Effector memory CD8-positive, alpha-beta T cell (primary cell): ENCODE results near the gene NMT1.

Source experiments
- ATAC-seq: fragments of 150-1000 bp; cut with Tn5 transposase; replicated peaks from 2 replicates; pipeline ENCODE4 v1.10.0; 2021; ENCODE audit warnings: mild to moderate bottlenecking, moderate library complexity
- DNase-seq, 3 experiments: peaks; one replicate each; pipeline ENCODE4 v3.0.0; 2021
- H3K27ac Mint-ChIP-seq, 2 donors: one replicate each; pipeline ENCODE4 v1.8.0; 2022; ENCODE audit warnings: mild to moderate bottlenecking in 2 of 2, mixed read lengths in 2 of 2, moderate library complexity in 2 of 2
- H3K27me3 Mint-ChIP-seq, 2 donors: one replicate each; pipeline ENCODE4 v1.8.0; 2022; ENCODE audit warnings: mixed read lengths in 2 of 2
- H3K36me3 Mint-ChIP-seq: one replicate; pipeline ENCODE4 v1.8.0; 2022; ENCODE audit warnings: mild to moderate bottlenecking, moderate library complexity, mixed read lengths; ENCODE audit not compliant: insufficient read depth
- H3K4me1 Mint-ChIP-seq, 2 donors: one replicate each; pipeline ENCODE4 v1.8.0; 2022; ENCODE audit warnings: low read depth in 2 of 2, mixed read lengths in 2 of 2
- H3K4me3 Mint-ChIP-seq, 2 donors: one replicate each; pipeline ENCODE4 v1.8.0; 2022; ENCODE audit warnings: mild to moderate bottlenecking in 2 of 2, mixed read lengths in 2 of 2, moderate library complexity in 2 of 2
- H3K9me3 Mint-ChIP-seq, 2 donors: one replicate each; pipeline ENCODE4 v1.8.0; 2022; ENCODE audit warnings: mixed read lengths in 2 of 2

Gene NMT1

GRCh38 chr17:45137561-45138305 is 76.6 kb downstream of the NMT1 start:
- DNase-seq (no peak), ATAC-seq (no peak)
- Mint-ChIP-seq H3K36me3 (peaks cover 17% of the 10 kb centered on the region), H3K4me1 (peaks cover 17 to 29% of the 10 kb centered on the region in 2 donors), H3K4me3 (peak overlapping the region in 1 of 2 donors; percentile 22), H3K27me3 (no peaks in the 10 kb centered on the region), H3K27ac (no peak overlapping the region), H3K9me3 (no peaks in the 10 kb centered on the region)

- DNase-seq: no peak
- Mint-ChIP-seq H3K27ac (no peak overlapping the region), H3K36me3 (peaks cover 10% of the 10 kb centered on the region), H3K4me3 (no peak overlapping the region), H3K27me3 (no peaks in the 10 kb centered on the region), H3K9me3 (no peaks in the 10 kb centered on the region), H3K4me1 (peaks cover 20 to 25% of the 10 kb centered on the region in 2 donors)
- no peak for ATAC-seq
These were observed 77.9 kb downstream of the NMT1 start for GRCh38 chr17:45138911-45139532.

- Mint-ChIP-seq H3K9me3 (no peaks in the 10 kb centered on the region), H3K27ac (peak overlapping the region in 1 of 2 donors; percentile 29), H3K36me3 (peaks cover 11% of the 10 kb centered on the region), H3K4me3 (no peak overlapping the region), H3K4me1 (peaks cover 20 to 25% of the 10 kb centered on the region in 2 donors), H3K27me3 (no peaks in the 10 kb centered on the region)
- DNase-seq (no peak), ATAC-seq (no peak)
These were observed 78.4 kb downstream of the NMT1 start for GRCh38 chr17:45139533-45139920.

GRCh38 chr17:45143094-45143670 is 82.1 kb downstream of the NMT1 start:
- DNase-seq (no peak), ATAC-seq (no peak)
- Mint-ChIP-seq H3K27me3 (no peaks in the 10 kb centered on the region), H3K4me1 (peaks cover 26 to 33% of the 10 kb centered on the region in 2 donors), H3K27ac (peak overlapping the region in 1 of 2 donors; percentile 35), H3K36me3 (peaks cover 15% of the 10 kb centered on the region), H3K9me3 (no peaks in the 10 kb centered on the region), H3K4me3 (peak overlapping the region; percentile 65 to 71)

- H3K27ac Mint-ChIP-seq: peak overlapping the region in 1 of 2 donors; percentile 35
- H3K36me3 Mint-ChIP-seq: peaks cover 21% of the 10 kb centered on the region
- H3K4me3 Mint-ChIP-seq: peak overlapping the region; percentile 65 to 71
- peaks cover 0 to 2% of the 10 kb centered on the region in 2 donors for H3K9me3 Mint-ChIP-seq
- no peaks in the 10 kb centered on the region for H3K27me3 Mint-ChIP-seq
- DNase-seq (no peak), ATAC-seq (no peak)
- H3K4me1 Mint-ChIP-seq: peaks cover 30 to 37% of the 10 kb centered on the region in 2 donors
These were observed 82.7 kb downstream of the NMT1 start for GRCh38 chr17:45143767-45144198.

- peaks cover 33 to 43% of the 10 kb centered on the region in 2 donors for H3K4me1 Mint-ChIP-seq
- peak overlapping the region; percentile 65 to 71 for H3K4me3 Mint-ChIP-seq
- H3K9me3 Mint-ChIP-seq: peaks cover 0 to 2% of the 10 kb centered on the region in 2 donors
- H3K36me3 Mint-ChIP-seq: peaks cover 27% of the 10 kb centered on the region
- DNase-seq (no peak), ATAC-seq (no peak)
- H3K27ac Mint-ChIP-seq: peak overlapping the region in 1 of 2 donors; percentile 35
- H3K27me3 Mint-ChIP-seq: no peaks in the 10 kb centered on the region
These were observed 83.3 kb downstream of the NMT1 start for GRCh38 chr17:45144199-45145034.

GRCh38 chr17:45145035-45145389 is 83.9 kb downstream of the NMT1 start:
- Mint-ChIP-seq H3K27ac (peak overlapping the region in 1 of 2 donors; percentile 66), H3K4me1 (peaks cover 39 to 48% of the 10 kb centered on the region in 2 donors), H3K36me3 (peaks cover 33% of the 10 kb centered on the region), H3K9me3 (peaks cover 0 to 2% of the 10 kb centered on the region in 2 donors), H3K4me3 (peak overlapping the region; percentile 46 to 59), H3K27me3 (no peaks in the 10 kb centered on the region)
- DNase-seq (no peak), ATAC-seq (no peak)

GRCh38 chr17:45146166-45146565 is 85.0 kb downstream of the NMT1 start:
- peaks cover 0 to 2% of the 10 kb centered on the region in 2 donors for H3K9me3 Mint-ChIP-seq
- H3K27ac Mint-ChIP-seq: no peak overlapping the region
- H3K4me1 Mint-ChIP-seq: peaks cover 42 to 54% of the 10 kb centered on the region in 2 donors
- H3K4me3 Mint-ChIP-seq: peak overlapping the region; percentile 97 to 99
- no peaks in the 10 kb centered on the region for H3K27me3 Mint-ChIP-seq
- peaks cover 35% of the 10 kb centered on the region for H3K36me3 Mint-ChIP-seq
- DNase-seq: no peak
- no peak for ATAC-seq

- H3K4me3 Mint-ChIP-seq: peak overlapping the region; percentile 97 to 99
- H3K27me3 Mint-ChIP-seq: no peaks in the 10 kb centered on the region
- ATAC-seq (no peak), DNase-seq (no peak)
- H3K36me3 Mint-ChIP-seq: peaks cover 35% of the 10 kb centered on the region
- H3K9me3 Mint-ChIP-seq: peaks cover 0 to 2% of the 10 kb centered on the region in 2 donors
- peak overlapping the region; percentile 100 for H3K27ac Mint-ChIP-seq
- H3K4me1 Mint-ChIP-seq: peaks cover 44 to 54% of the 10 kb centered on the region in 2 donors
These were observed 85.4 kb downstream of the NMT1 start for GRCh38 chr17:45146592-45146889.

- ATAC-seq: peak; percentile 5
- H3K4me1 Mint-ChIP-seq: peaks cover 46 to 53% of the 10 kb centered on the region in 2 donors
These were observed 85.9 kb downstream of the NMT1 start for GRCh38 chr17:45146890-45147580.

GRCh38 chr17:45147581-45148182 is 86.6 kb downstream of the NMT1 start:
- Mint-ChIP-seq H3K4me1 (peaks cover 46 to 53% of the 10 kb centered on the region in 2 donors), H3K27me3 (no peaks in the 10 kb centered on the region), H3K27ac (peak overlapping the region; percentile 100), H3K36me3 (peaks cover 45% of the 10 kb centered on the region), H3K4me3 (peak overlapping the region; percentile 97 to 99), H3K9me3 (peaks cover 0 to 2% of the 10 kb centered on the region in 2 donors)
- ATAC-seq (peak; percentile 40), DNase-seq (peak; percentile 63 to 76 (median 67))

More at GRCh38 chr17:45146890-45147580, 85.9 kb downstream of the NMT1 start:
- Mint-ChIP-seq H3K27me3 (no peaks in the 10 kb centered on the region), H3K4me3 (peak overlapping the region; percentile 97 to 99), H3K27ac (peak overlapping the region; percentile 100), H3K36me3 (peaks cover 39% of the 10 kb centered on the region), H3K9me3 (peaks cover 0 to 2% of the 10 kb centered on the region in 2 donors)
- peak in 1 of 3 experiments; percentile 53 for DNase-seq
